Activated CD4-positive, CD25-positive, alpha-beta regulatory T cell treated with anti-CD3 and anti-CD28 coated beads, Interleukin-2, amount 50 U/mL, for 72 hours (primary cell): Measurements from ENCODE around the gene HTT.
"Not testable (repeated sequence)": the region's sequence is repeated elsewhere in the genome, so short reads cannot be mapped to it uniquely, and the experiment has no call there.

Experiments
- DNase-seq: peaks from one replicate; pipeline ENCODE4 v3.0.0; 2021

Gene HTT

GRCh38 chr4:3124070-3124767 is 49.7 kb downstream of the HTT start:
- no peak for DNase-seq

- no peak for DNase-seq
These were observed 52.6 kb downstream of the HTT start for GRCh38 chr4:3127112-3127511.

- DNase-seq: no peak
These were observed 53.6 kb downstream of the HTT start for GRCh38 chr4:3128058-3128457.

GRCh38 chr4:3128976-3129375 is 54.5 kb downstream of the HTT start:
- DNase-seq: no peak

GRCh38 chr4:3130201-3130600 is 55.7 kb downstream of the HTT start:
- no peak for DNase-seq

- DNase-seq: no peak
These were observed 56.3 kb downstream of the HTT start for GRCh38 chr4:3130826-3131225.

- no peak for DNase-seq
These were observed 59.7 kb downstream of the HTT start for GRCh38 chr4:3134201-3134600.

GRCh38 chr4:3135155-3136011 is 60.9 kb downstream of the HTT start:
- DNase-seq: no peak

GRCh38 chr4:3136454-3136853 is 62.0 kb downstream of the HTT start:
- DNase-seq: no peak

GRCh38 chr4:3137908-3138307 is 63.4 kb downstream of the HTT start:
- no peak for DNase-seq

- no peak for DNase-seq
These were observed 70.9 kb downstream of the HTT start for GRCh38 chr4:3145234-3145924.

GRCh38 chr4:3148926-3149325 is 74.4 kb downstream of the HTT start:
- DNase-seq: no peak

- DNase-seq: not testable (repeated sequence)
These were observed 76.8 kb downstream of the HTT start for GRCh38 chr4:3151238-3151637.

GRCh38 chr4:3157366-3157765 is 82.9 kb downstream of the HTT start:
- no peak for DNase-seq

- no peak for DNase-seq
These were observed 84.4 kb downstream of the HTT start for GRCh38 chr4:3158841-3159240.

GRCh38 chr4:3160438-3160837 is 86.0 kb downstream of the HTT start:
- DNase-seq: no peak

GRCh38 chr4:3161044-3161443 is 86.6 kb downstream of the HTT start:
- not testable (repeated sequence) for DNase-seq

- not testable (repeated sequence) for DNase-seq
These were observed 92.0 kb downstream of the HTT start for GRCh38 chr4:3166434-3166833.

GRCh38 chr4:3168029-3168428 is 93.5 kb downstream of the HTT start:
- no peak for DNase-seq

- no peak for DNase-seq
These were observed 100.2 kb downstream of the HTT start for GRCh38 chr4:3174371-3175338.

- DNase-seq: no peak
These were observed 102.1 kb downstream of the HTT start for GRCh38 chr4:3176367-3177229.

GRCh38 chr4:3177426-3177825 is 102.9 kb downstream of the HTT start:
- DNase-seq: no peak
